H1 (cell line): Measurements from ENCODE around the gene TFPI2. TPM values are rescaled to one million over a fixed set of nuclear protein-coding genes. Genes with fewer than 3 reads are reported as not detected.

ENCODE experiments used
- CTCF ChIA-PET: fragments of 300-600 bp; sonication (Branson Sonifier 250); formaldehyde crosslinking; loops from one replicate; lab custom pipeline; 2021; ENCODE audit not compliant: partially characterized antibody; lab: Charles Lee
- POLR2A ChIA-PET: fragments of 300-600 bp; sonication (Branson Sonifier 250); formaldehyde crosslinking; loops from one replicate; lab custom pipeline; 2021; ENCODE audit warnings: inconsistent platforms; ENCODE audit not compliant: partially characterized antibody; lab: Charles Lee
- DNase-seq, 2 experiments: peaks; one replicate each; pipeline versions ENCODE4 v3.0.0 to v3.0.0-alpha.2; 2010 to 2022; ENCODE audit warnings: low spot score in 2 of 2, low read depth in 1 of 2, mixed read lengths in 1 of 2
- FAIRE-seq: peaks from 2 replicates; lab custom pipeline; 2011; peaks lifted over from hg19 to GRCh38; lab: Jason Lieb, UNC
- H2AFZ ChIP-seq: 2 replicates; pipeline ENCODE4 v1.8.1; 2012; ENCODE audit warnings: low read length, inconsistent platforms
- H2AK5ac ChIP-seq: 2 replicates; pipeline ENCODE4 v1.6.1; 2013; ENCODE audit warnings: low read depth, low read length
- H2BK120ac ChIP-seq: replicated peaks from 2 replicates; pipeline ENCODE3; 2013; ENCODE audit warnings: low read depth, low read length, inconsistent platforms
- H2BK12ac ChIP-seq: 2 replicates; pipeline ENCODE4 v1.6.1; 2013; ENCODE audit warnings: low read depth, low read length
- H2BK15ac ChIP-seq: 2 replicates; pipeline ENCODE4 v1.6.1; 2013; ENCODE audit warnings: low read length
- H2BK20ac ChIP-seq: 2 replicates; pipeline ENCODE4 v1.6.1; 2013; ENCODE audit warnings: low read length
- H2BK5ac ChIP-seq: 2 replicates; pipeline ENCODE4 v1.6.1; 2013; ENCODE audit warnings: low read depth, low read length
- H3K14ac ChIP-seq: 2 replicates; pipeline ENCODE4 v1.6.1; 2013; ENCODE audit warnings: inconsistent platforms; ENCODE audit not compliant: insufficient read length
- H3K18ac ChIP-seq: 2 replicates; pipeline ENCODE4 v1.6.1; 2013; ENCODE audit warnings: low read length; ENCODE audit errors: extremely low read depth
- H3K23ac ChIP-seq: 2 replicates; pipeline ENCODE4 v1.6.1; 2013; ENCODE audit warnings: inconsistent platforms; ENCODE audit not compliant: insufficient read length
- H3K23me2 ChIP-seq: 2 replicates; pipeline ENCODE4 v1.6.1; 2013; ENCODE audit warnings: low read depth, low read length
- H3K27ac ChIP-seq: 2 replicates; pipeline ENCODE4 v1.6.1; 2011; ENCODE audit warnings: low read depth, low read length, inconsistent platforms
- H3K27me3 ChIP-seq, 4 experiments: replicated peaks in 1 of 4; 1 replicate in 1 of 4; 2 replicates in 3 of 4; pipeline versions ENCODE4 v1.6.1 to v1.8.1; 2011 to 2013; ENCODE audit warnings: low read length in 3 of 4, mild to moderate bottlenecking in 3 of 4, inconsistent platforms in 2 of 4, mixed read lengths in 2 of 4, moderate library complexity in 1 of 4; ENCODE audit not compliant: control insufficient read depth in 3 of 4, insufficient read depth in 3 of 4; ENCODE audit errors: extremely low read depth in 1 of 4
- H3K36me3 ChIP-seq, 4 experiments: 2 replicates each; pipeline versions ENCODE4 v1.6.1 to v1.8.1; 2011 to 2013; ENCODE audit warnings: mild to moderate bottlenecking in 4 of 4, low read length in 3 of 4, moderate library complexity in 2 of 4, control low read depth in 1 of 4, inconsistent platforms in 1 of 4; ENCODE audit not compliant: insufficient read depth in 4 of 4, control insufficient read depth in 2 of 4
- H3K4ac ChIP-seq: replicated peaks from 2 replicates; pipeline ENCODE3; 2013; ENCODE audit warnings: low read length, low read depth, mixed read lengths, inconsistent platforms; ENCODE audit not compliant: insufficient read length
- H3K4me1 ChIP-seq, 4 experiments: replicated peaks in 1 of 4; 1 replicate in 1 of 4; 2 replicates in 3 of 4; pipeline versions ENCODE4 v1.6.1 to v1.8.1; 2011 to 2013; ENCODE audit warnings: low read length in 3 of 4, inconsistent platforms in 2 of 4, mixed read lengths in 1 of 4; ENCODE audit not compliant: insufficient read depth in 4 of 4, control insufficient read depth in 3 of 4
- H3K4me2 ChIP-seq, 2 experiments: 2 replicates each; pipeline versions ENCODE4 v1.6.1 to v1.8.1; 2011 to 2013; ENCODE audit warnings: low read depth in 2 of 2, low read length in 2 of 2, control low read depth in 1 of 2, inconsistent platforms in 1 of 2, mild to moderate bottlenecking in 1 of 2; ENCODE audit not compliant: insufficient read depth in 1 of 2
- H3K4me3 ChIP-seq, 4 experiments: fragments of 200-600, 300-600 bp in 1 of 4; sonication (generic), shearing (Covaris generic), sonication (Bioruptor Twin) in 1 of 4; 2 replicates each; pipeline versions ENCODE4 v1.5.1 to v1.8.1; 2011 to 2016; ENCODE audit warnings: low read length in 4 of 4, low read depth in 3 of 4, control low read depth in 2 of 4, inconsistent platforms in 2 of 4, mild to moderate bottlenecking in 2 of 4, mixed read lengths in 1 of 4, moderate library complexity in 1 of 4; ENCODE audit not compliant: insufficient read depth in 2 of 4; ENCODE audit errors: extremely low read depth in 1 of 4
- H3K56ac ChIP-seq: replicated peaks from 2 replicates; pipeline ENCODE3; 2013; ENCODE audit warnings: low read depth, mild to moderate bottlenecking, mixed read lengths, low read length, inconsistent platforms; ENCODE audit not compliant: insufficient read length
- H3K79me1 ChIP-seq: 2 replicates; pipeline ENCODE4 v1.6.1; 2013; ENCODE audit warnings: low read depth, low read length, control low read depth
- H3K79me2 ChIP-seq, 2 experiments: 2 replicates each; pipeline versions ENCODE4 v1.6.1 to v1.8.1; 2012 to 2013; ENCODE audit warnings: low read length in 2 of 2, mild to moderate bottlenecking in 2 of 2, inconsistent platforms in 1 of 2; ENCODE audit not compliant: insufficient read depth in 2 of 2, control insufficient read depth in 1 of 2
- H3K9ac ChIP-seq, 4 experiments: replicated peaks in 1 of 4; 1 replicate in 1 of 4; 2 replicates in 3 of 4; pipeline versions ENCODE4 v1.6.1 to v1.8.1; 2011 to 2013; ENCODE audit warnings: low read depth in 3 of 4, low read length in 3 of 4, control low read depth in 2 of 4, mild to moderate bottlenecking in 2 of 4, moderate library complexity in 2 of 4, inconsistent platforms in 1 of 4; ENCODE audit errors: extremely low read depth in 1 of 4
- H3K9me3 ChIP-seq, 2 experiments: 2 replicates each; pipeline versions ENCODE4 v1.6.1 to v1.8.1; 2012 to 2013; ENCODE audit warnings: mild to moderate bottlenecking in 2 of 2, moderate library complexity in 2 of 2, control low read depth in 1 of 2, inconsistent platforms in 1 of 2, low read depth in 1 of 2, low read length in 1 of 2, mixed read lengths in 1 of 2; ENCODE audit not compliant: insufficient read depth in 2 of 2
- H4K20me1 ChIP-seq, 2 experiments: replicated peaks in 1 of 2; 2 replicates each; pipeline versions ENCODE3 to v1.8.1; 2011 to 2013; ENCODE audit warnings: inconsistent platforms in 2 of 2, low read length in 2 of 2, mild to moderate bottlenecking in 1 of 2; ENCODE audit not compliant: insufficient read depth in 2 of 2, control insufficient read depth in 1 of 2
- H4K5ac ChIP-seq: 2 replicates; pipeline ENCODE4 v1.6.1; 2013; ENCODE audit warnings: low read length, low read depth, mixed read lengths, inconsistent platforms; ENCODE audit not compliant: insufficient read length
- H4K8ac ChIP-seq: 2 replicates; pipeline ENCODE4 v1.8.0; 2013; ENCODE audit warnings: mild to moderate bottlenecking, moderate library complexity, low read length, inconsistent platforms; ENCODE audit not compliant: insufficient read depth; ENCODE audit errors: extremely low read depth
- H4K91ac ChIP-seq: replicated peaks from 2 replicates; pipeline ENCODE3; 2013; ENCODE audit warnings: low read length, mixed read lengths, inconsistent platforms; ENCODE audit not compliant: insufficient read length
- ASH2L ChIP-seq: fragments of 200-600, 300-600 bp; sonication (generic); IDR thresholded peaks from one replicate; pipeline ENCODE4 v1.7.1; 2017; ENCODE audit warnings: low read length
- CREB1 ChIP-seq: IDR thresholded peaks from 2 replicates; pipeline ENCODE4 v1.6.1; 2012; ENCODE audit warnings: inconsistent platforms
- CTCF ChIP-seq, 3 experiments: IDR thresholded peaks; 1 replicate in 2 of 3; 2 replicates in 1 of 3; pipeline versions ENCODE4 v1.5.1 to v1.6.1; 2011; ENCODE audit warnings: low read length in 3 of 3, mild to moderate bottlenecking in 3 of 3, inconsistent platforms in 2 of 3, low read depth in 1 of 3, moderate library complexity in 1 of 3; ENCODE audit not compliant: insufficient read depth in 1 of 3; ENCODE audit errors: control extremely low read depth in 1 of 3
- JUND ChIP-seq: IDR thresholded peaks from 2 replicates; pipeline ENCODE4 v1.6.1; 2011; ENCODE audit warnings: mild to moderate bottlenecking, improper control_type of control experiment, low read length
- RAD21 ChIP-seq, 2 experiments: IDR thresholded peaks in 1 of 2; conservative IDR thresholded peaks in 1 of 2; 2 replicates each; pipeline ENCODE4 v1.6.1; 2011; ENCODE audit warnings: low read depth in 2 of 2, low read length in 2 of 2, improper control_type of control experiment in 1 of 2, inconsistent platforms in 1 of 2, mild to moderate bottlenecking in 1 of 2, moderate library complexity in 1 of 2
- SP1 ChIP-seq: IDR thresholded peaks from 2 replicates; pipeline ENCODE4 v1.6.1; 2011; ENCODE audit warnings: low read depth, low read length
- TBP ChIP-seq: IDR thresholded peaks from 2 replicates; pipeline ENCODE4 v1.6.1; 2011; ENCODE audit warnings: low read depth, low read length, improper control_type of control experiment
- WGBS, 2 experiments: shearing (Covaris generic) in 1 of 2; methylation state at CpG; one replicate each; pipeline versions ENCODE4 v1.1.6 to v1.1.7; 2013 to 2015; ENCODE audit warnings: low lambda C conversion rate in 2 of 2, mixed read lengths in 2 of 2, inconsistent platforms in 1 of 2, low coverage in 1 of 2, missing lambda C conversion rate in 1 of 2; ENCODE audit not compliant: insufficient replicate concordance in 2 of 2, insufficient coverage in 1 of 2, insufficient read length in 1 of 2; ENCODE audit errors: extremely low coverage in 1 of 2, missing lambda C conversion rate in 1 of 2; 5-methylcytosine and 5-hydroxymethylcytosine counted together
- polyA plus RNA-seq, 7 experiments: library from polyadenylated mRNA; depleted of rRNA in 3 of 7; stranded (reverse) in 5 of 7; unstranded in 2 of 7; fragments of >200 nt in 5 of 7; fragments of 200-250 nt in 2 of 7; gene quantifications; 1 replicate in 5 of 7; 2 replicates in 1 of 7; 4 replicates in 1 of 7; pipeline versions ENCODE4 v1.2.1 to v1.2.3, GENCODE V29; 2011 to 2013; ENCODE audit warnings: missing spikeins in 2 of 7, mixed read lengths in 2 of 7
- total RNA-seq: library from RNA; stranded (reverse); fragmentation: NEBNext Ultra II Directional; extraction: Animal tissue kit (Norgen Biotek cat#: 25700); gene quantifications from 2 replicates; pipeline ENCODE4 v1.2.1, GENCODE V29; 2021

TFPI2 gene
- total and polyA plus RNA-seq, 2 of the 8 experiments (the other 6 are each of a cell fraction or from before 2014, with no cell fraction given) = 6.8 to 8.9 TPM

GRCh38 chr7:93902777-93903423, 12.3 kb upstream of the TFPI2 start:
- H4K91ac ChIP-seq = no peak overlapping the region
- CTCF ChIA-PET = interaction anchor here (0.5 to 4.6 kb wide), 28 partner anchors 8 to 530 kb away, joined by 3 to 47 read pairs (median 4); partner anchors contain the start of genes BET1, GNG11 and TFPI2
- H4K20me1 ChIP-seq = no peaks in the 10 kb centered on the region
- H2BK5ac ChIP-seq = no peak overlapping the region
- no peaks in the 10 kb centered on the region for H3K27me3 ChIP-seq
- no peak overlapping the region for H2AFZ ChIP-seq
- H3K23ac ChIP-seq = no peak overlapping the region
- no peak overlapping the region for H2BK15ac ChIP-seq
- H3K18ac ChIP-seq = no peak overlapping the region
- no peak overlapping the region for H3K9ac ChIP-seq
- POLR2A ChIA-PET = no interaction called here
- WGBS, 2 experiments = 83% methylated on average over 1 of the region's 1 CpG; no CpG with 5 or more reads in 1 of the 2 experiments
- H3K79me2 ChIP-seq = no peaks in the 10 kb centered on the region
- H3K23me2 ChIP-seq = no peaks in the 10 kb centered on the region
- H2AK5ac ChIP-seq = no peak overlapping the region
- no peaks in the 10 kb centered on the region for H3K36me3 ChIP-seq
- no peak overlapping the region for H3K4me3 ChIP-seq
- no peak overlapping the region for H3K14ac ChIP-seq
- TF ChIP-seq CREB1 = no peak
- TF ChIP-seq ASH2L = no peak
- TF ChIP-seq RAD21 (IDR thresholded peaks at IDR 0.05 in 1 of 2, conservative IDR thresholded peaks at IDR 0.05 in 1 of 2; ENCODE audit: low read depth in 2 of 2, low read length in 2 of 2) = peak; percentile 78 to 87
- peak in 2 of 3 experiments; percentile 68 to 71; a peak in 3 of 4 replicates for TF ChIP-seq CTCF (IDR thresholded peaks at IDR 0.05; ENCODE audit: control extremely low read depth in 1 of 3, insufficient read depth in 1 of 3, low read depth in 1 of 3, low read length in 3 of 3)
- no peak for TF ChIP-seq JUND
- TF ChIP-seq SP1 = no peak
- peak; percentile 67 for TF ChIP-seq TBP
- H2BK20ac ChIP-seq = no peak overlapping the region
- H4K5ac ChIP-seq = no peak overlapping the region
- H3K27ac ChIP-seq = no peak overlapping the region
- H4K8ac ChIP-seq = no peak overlapping the region
- H3K4ac ChIP-seq = no peak overlapping the region
- FAIRE-seq = peak; percentile 57
- no peak overlapping the region for H2BK120ac ChIP-seq
- H3K9me3 ChIP-seq = no peaks in the 10 kb centered on the region
- DNase-seq = peak in 1 of 2 experiments; percentile 54
- H3K56ac ChIP-seq = no peak overlapping the region
- H2BK12ac ChIP-seq = no peak overlapping the region
- H3K4me1 ChIP-seq = peaks cover 0 to 2% (median 0%) of the 10 kb centered on the region in 4 experiments; a peak in 1 of 7 replicates
- H3K79me1 ChIP-seq = no peaks in the 10 kb centered on the region
- H3K4me2 ChIP-seq = no peak overlapping the region
